H1 (cell line): ENCODE data around the gene CERCAM. TPM values are rescaled to one million over a fixed set of nuclear protein-coding genes. Genes with fewer than 3 reads are reported as not detected.

Experiments used
- ATF2 ChIP-seq: IDR thresholded peaks from 2 replicates; pipeline ENCODE4 v1.6.1; 2012; ENCODE audit warnings: low read length, inconsistent platforms
- CHD1 ChIP-seq: IDR thresholded peaks from 2 replicates; pipeline ENCODE4 v1.6.1; 2012; ENCODE audit warnings: low read depth, low read length, improper control_type of control experiment
- FOSL1 ChIP-seq: IDR thresholded peaks from 2 replicates; pipeline ENCODE4 v1.6.1; 2011; ENCODE audit warnings: mild to moderate bottlenecking, low read depth, low read length, moderate library complexity; ENCODE audit not compliant: insufficient read depth
- HDAC6 ChIP-seq: IDR thresholded peaks from one replicate; pipeline ENCODE4 v1.7.1; 2012; ENCODE audit warnings: low read depth, mild to moderate bottlenecking, inconsistent platforms, low read length, moderate library complexity
- polyA plus RNA-seq, 7 experiments: library from polyadenylated mRNA; depleted of rRNA in 3 of 7; stranded (reverse) in 5 of 7; unstranded in 2 of 7; fragments of >200 nt in 5 of 7; fragments of 200-250 nt in 2 of 7; gene quantifications; 1 replicate in 5 of 7; 2 replicates in 1 of 7; 4 replicates in 1 of 7; pipeline versions ENCODE4 v1.2.1 to v1.2.3, GENCODE V29; 2011 to 2013; ENCODE audit warnings: missing spikeins in 2 of 7, mixed read lengths in 2 of 7
- total RNA-seq: library from RNA; stranded (reverse); fragmentation: NEBNext Ultra II Directional; extraction: Animal tissue kit (Norgen Biotek cat#: 25700); gene quantifications from 2 replicates; pipeline ENCODE4 v1.2.1, GENCODE V29; 2021
- TF ChIP-seq, protein P1 (sequence below): fragments of 300-600 bp; sonication (generic); IDR thresholded peaks from 2 replicates; pipeline ENCODE4 v1.7.1; 2012; ENCODE audit warnings: low read length, moderate library complexity, mild to moderate bottlenecking, inconsistent platforms; ENCODE audit not compliant: insufficient replicate concordance

The CERCAM gene
- total and polyA plus RNA-seq, 2 of the 8 experiments (the other 6 are each of a cell fraction or from before 2014, with no cell fraction given) = 3.1 to 5.2 TPM

- TF ChIP-seq, protein P1, sequence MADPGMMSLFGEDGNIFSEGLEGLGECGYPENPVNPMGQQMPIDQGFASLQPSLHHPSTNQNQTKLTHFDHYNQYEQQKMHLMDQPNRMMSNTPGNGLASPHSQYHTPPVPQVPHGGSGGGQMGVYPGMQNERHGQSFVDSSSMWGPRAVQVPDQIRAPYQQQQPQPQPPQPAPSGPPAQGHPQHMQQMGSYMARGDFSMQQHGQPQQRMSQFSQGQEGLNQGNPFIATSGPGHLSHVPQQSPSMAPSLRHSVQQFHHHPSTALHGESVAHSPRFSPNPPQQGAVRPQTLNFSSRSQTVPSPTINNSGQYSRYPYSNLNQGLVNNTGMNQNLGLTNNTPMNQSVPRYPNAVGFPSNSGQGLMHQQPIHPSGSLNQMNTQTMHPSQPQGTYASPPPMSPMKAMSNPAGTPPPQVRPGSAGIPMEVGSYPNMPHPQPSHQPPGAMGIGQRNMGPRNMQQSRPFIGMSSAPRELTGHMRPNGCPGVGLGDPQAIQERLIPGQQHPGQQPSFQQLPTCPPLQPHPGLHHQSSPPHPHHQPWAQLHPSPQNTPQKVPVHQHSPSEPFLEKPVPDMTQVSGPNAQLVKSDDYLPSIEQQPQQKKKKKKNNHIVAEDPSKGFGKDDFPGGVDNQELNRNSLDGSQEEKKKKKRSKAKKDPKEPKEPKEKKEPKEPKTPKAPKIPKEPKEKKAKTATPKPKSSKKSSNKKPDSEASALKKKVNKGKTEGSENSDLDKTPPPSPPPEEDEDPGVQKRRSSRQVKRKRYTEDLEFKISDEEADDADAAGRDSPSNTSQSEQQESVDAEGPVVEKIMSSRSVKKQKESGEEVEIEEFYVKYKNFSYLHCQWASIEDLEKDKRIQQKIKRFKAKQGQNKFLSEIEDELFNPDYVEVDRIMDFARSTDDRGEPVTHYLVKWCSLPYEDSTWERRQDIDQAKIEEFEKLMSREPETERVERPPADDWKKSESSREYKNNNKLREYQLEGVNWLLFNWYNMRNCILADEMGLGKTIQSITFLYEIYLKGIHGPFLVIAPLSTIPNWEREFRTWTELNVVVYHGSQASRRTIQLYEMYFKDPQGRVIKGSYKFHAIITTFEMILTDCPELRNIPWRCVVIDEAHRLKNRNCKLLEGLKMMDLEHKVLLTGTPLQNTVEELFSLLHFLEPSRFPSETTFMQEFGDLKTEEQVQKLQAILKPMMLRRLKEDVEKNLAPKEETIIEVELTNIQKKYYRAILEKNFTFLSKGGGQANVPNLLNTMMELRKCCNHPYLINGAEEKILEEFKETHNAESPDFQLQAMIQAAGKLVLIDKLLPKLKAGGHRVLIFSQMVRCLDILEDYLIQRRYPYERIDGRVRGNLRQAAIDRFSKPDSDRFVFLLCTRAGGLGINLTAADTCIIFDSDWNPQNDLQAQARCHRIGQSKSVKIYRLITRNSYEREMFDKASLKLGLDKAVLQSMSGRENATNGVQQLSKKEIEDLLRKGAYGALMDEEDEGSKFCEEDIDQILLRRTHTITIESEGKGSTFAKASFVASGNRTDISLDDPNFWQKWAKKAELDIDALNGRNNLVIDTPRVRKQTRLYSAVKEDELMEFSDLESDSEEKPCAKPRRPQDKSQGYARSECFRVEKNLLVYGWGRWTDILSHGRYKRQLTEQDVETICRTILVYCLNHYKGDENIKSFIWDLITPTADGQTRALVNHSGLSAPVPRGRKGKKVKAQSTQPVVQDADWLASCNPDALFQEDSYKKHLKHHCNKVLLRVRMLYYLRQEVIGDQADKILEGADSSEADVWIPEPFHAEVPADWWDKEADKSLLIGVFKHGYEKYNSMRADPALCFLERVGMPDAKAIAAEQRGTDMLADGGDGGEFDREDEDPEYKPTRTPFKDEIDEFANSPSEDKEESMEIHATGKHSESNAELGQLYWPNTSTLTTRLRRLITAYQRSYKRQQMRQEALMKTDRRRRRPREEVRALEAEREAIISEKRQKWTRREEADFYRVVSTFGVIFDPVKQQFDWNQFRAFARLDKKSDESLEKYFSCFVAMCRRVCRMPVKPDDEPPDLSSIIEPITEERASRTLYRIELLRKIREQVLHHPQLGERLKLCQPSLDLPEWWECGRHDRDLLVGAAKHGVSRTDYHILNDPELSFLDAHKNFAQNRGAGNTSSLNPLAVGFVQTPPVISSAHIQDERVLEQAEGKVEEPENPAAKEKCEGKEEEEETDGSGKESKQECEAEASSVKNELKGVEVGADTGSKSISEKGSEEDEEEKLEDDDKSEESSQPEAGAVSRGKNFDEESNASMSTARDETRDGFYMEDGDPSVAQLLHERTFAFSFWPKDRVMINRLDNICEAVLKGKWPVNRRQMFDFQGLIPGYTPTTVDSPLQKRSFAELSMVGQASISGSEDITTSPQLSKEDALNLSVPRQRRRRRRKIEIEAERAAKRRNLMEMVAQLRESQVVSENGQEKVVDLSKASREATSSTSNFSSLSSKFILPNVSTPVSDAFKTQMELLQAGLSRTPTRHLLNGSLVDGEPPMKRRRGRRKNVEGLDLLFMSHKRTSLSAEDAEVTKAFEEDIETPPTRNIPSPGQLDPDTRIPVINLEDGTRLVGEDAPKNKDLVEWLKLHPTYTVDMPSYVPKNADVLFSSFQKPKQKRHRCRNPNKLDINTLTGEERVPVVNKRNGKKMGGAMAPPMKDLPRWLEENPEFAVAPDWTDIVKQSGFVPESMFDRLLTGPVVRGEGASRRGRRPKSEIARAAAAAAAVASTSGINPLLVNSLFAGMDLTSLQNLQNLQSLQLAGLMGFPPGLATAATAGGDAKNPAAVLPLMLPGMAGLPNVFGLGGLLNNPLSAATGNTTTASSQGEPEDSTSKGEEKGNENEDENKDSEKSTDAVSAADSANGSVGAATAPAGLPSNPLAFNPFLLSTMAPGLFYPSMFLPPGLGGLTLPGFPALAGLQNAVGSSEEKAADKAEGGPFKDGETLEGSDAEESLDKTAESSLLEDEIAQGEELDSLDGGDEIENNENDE = no peak
- TF ChIP-seq CHD1 (no peak), FOSL1 (no peak), HDAC6 (no peak), ATF2 (no peak)
These were observed 38.4 kb upstream of the CERCAM start (continued) for GRCh38 chr9:128382261-128382660.
